Measurements from ENCODE around the gene SLC22A7.

- TF ChIP-seq SMC3 (conservative IDR thresholded peaks at IDR 0.05; ENCODE audit: poor library complexity) (no peak), POLR2AphosphoS5 (IDR thresholded peaks at IDR 0.05) (no peak), MXI1 (conservative IDR thresholded peaks at IDR 0.05; ENCODE audit: poor library complexity, severe bottlenecking) (no peak), CTCF (IDR thresholded peaks at IDR 0.05; ENCODE audit: poor library complexity, severe bottlenecking) (no peak), RAD21 (conservative IDR thresholded peaks at IDR 0.05) (no peak), EP300 (conservative IDR thresholded peaks at IDR 0.05; ENCODE audit: poor library complexity, severe bottlenecking) (no peak), REST (IDR thresholded peaks at IDR 0.05; ENCODE audit: borderline replicate concordance) (no peak)
These were observed 21.3 kb upstream of the SLC22A7 start for GRCh38 chr6:43276577-43277305.

All from neural cell (in vitro differentiated cells).